ENCODE data around the gene S100B.

GRCh38 chr21:46570119-46570518 lies 34.8 kb downstream of the S100B start:
- TF ChIP-seq CTCF (IDR thresholded peaks at IDR 0.05) (no peak), POLR2AphosphoS5 (IDR thresholded peaks at IDR 0.05) (no peak), POLR2A (IDR thresholded peaks at IDR 0.05) (no peak)
